Measurements from ENCODE around the gene PALM2AKAP2.

Gene PALM2AKAP2

GRCh38 chr9:109779711-109780452, at the start of gene PALM2AKAP2:
PALM2AKAP2 (plus strand) TSS chr9:109780198; CDS start chr9:109780489, 291 bp downstream.
- Histone ChIP-seq H3K9me3 (ENCODE audit: insufficient read depth, low read length) (no peaks in the 10 kb centered on the region; the same call in 1 of the 2 replicates), H3K36me3 (ENCODE audit: insufficient read depth, insufficient read length, low read length) (peaks cover 11% of the 10 kb centered on the region), H3K9ac (ENCODE audit: insufficient read length, low read depth) (peak within 1 kb of the TSS; percentile 84), H3K4me3 (ENCODE audit: insufficient read length, low read depth) (peak within 1 kb of the TSS; percentile 68), H3K4me1 (ENCODE audit: insufficient read depth, insufficient read length) (no peaks in the 10 kb centered on the region), H3K27me3 (ENCODE audit: insufficient read depth, insufficient read length) (peaks cover 7% of the 10 kb centered on the region)
- peak; percentile 66 for DNase-seq (ENCODE audit: low read depth, low spot score)
- no peak for TF ChIP-seq ZNF274 (IDR thresholded peaks at IDR 0.05; ENCODE audit: low read depth, low read length)
- no peak for TF ChIP-seq SUZ12 (IDR thresholded peaks at IDR 0.05; ENCODE audit: extremely low read depth, insufficient read depth, insufficient read length)
- no peak for TF ChIP-seq YY1 (IDR thresholded peaks at IDR 0.05; ENCODE audit: insufficient read depth, insufficient read length)

DNA sequence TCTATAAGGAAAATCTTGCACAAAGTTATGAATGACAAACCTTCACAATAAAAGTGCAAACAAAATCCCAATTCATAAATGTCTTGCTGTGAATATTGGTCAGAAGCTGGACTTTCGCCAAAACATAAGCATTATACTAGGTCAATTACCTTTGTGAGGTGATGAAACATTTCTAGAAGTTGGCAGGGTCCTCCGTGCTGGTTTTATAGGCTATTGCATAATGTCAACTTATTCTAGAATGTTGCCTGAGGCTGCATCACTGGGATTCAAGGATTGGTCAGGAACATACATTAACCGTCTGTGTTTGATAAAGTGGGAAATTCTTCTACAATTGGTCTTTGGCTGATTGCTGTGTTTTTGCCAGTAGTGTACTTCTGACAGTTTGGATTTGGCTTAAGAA, 49.8 kb upstream of the PALM2AKAP2 start:
- DNase-seq (ENCODE audit: low read depth, low spot score): no peak
- TF ChIP-seq SUZ12 (IDR thresholded peaks at IDR 0.05; ENCODE audit: extremely low read depth, insufficient read depth, insufficient read length) (no peak), YY1 (IDR thresholded peaks at IDR 0.05; ENCODE audit: insufficient read depth, insufficient read length) (no peak), ZNF274 (IDR thresholded peaks at IDR 0.05; ENCODE audit: low read depth, low read length) (no peak)
- Histone ChIP-seq H3K36me3 (ENCODE audit: insufficient read depth, insufficient read length, low read length) (no peaks in the 10 kb centered on the region), H3K4me1 (ENCODE audit: insufficient read depth, insufficient read length) (no peaks in the 10 kb centered on the region), H3K9ac (ENCODE audit: insufficient read length, low read depth) (no peak overlapping the region), H3K9me3 (ENCODE audit: insufficient read depth, low read length) (no peaks in the 10 kb centered on the region), H3K4me3 (ENCODE audit: insufficient read length, low read depth) (no peak overlapping the region), H3K27me3 (ENCODE audit: insufficient read depth, insufficient read length) (no peaks in the 10 kb centered on the region)

GRCh38 chr9:109733690-109734089, 46.3 kb upstream of the PALM2AKAP2 start:
- no peaks in the 10 kb centered on the region for H3K36me3 ChIP-seq (ENCODE audit: insufficient read depth, insufficient read length, low read length)
- no peaks in the 10 kb centered on the region for H3K9me3 ChIP-seq (ENCODE audit: insufficient read depth, low read length)
- no peak for DNase-seq (ENCODE audit: low read depth, low spot score)
- no peak overlapping the region for H3K9ac ChIP-seq (ENCODE audit: insufficient read length, low read depth)
- H3K4me3 ChIP-seq (ENCODE audit: insufficient read length, low read depth): no peak overlapping the region
- no peak for TF ChIP-seq SUZ12 (IDR thresholded peaks at IDR 0.05; ENCODE audit: extremely low read depth, insufficient read depth, insufficient read length)
- TF ChIP-seq YY1 (IDR thresholded peaks at IDR 0.05; ENCODE audit: insufficient read depth, insufficient read length): no peak
- TF ChIP-seq ZNF274 (IDR thresholded peaks at IDR 0.05; ENCODE audit: low read depth, low read length): no peak
- no peaks in the 10 kb centered on the region for H3K27me3 ChIP-seq (ENCODE audit: insufficient read depth, insufficient read length)
- no peaks in the 10 kb centered on the region for H3K4me1 ChIP-seq (ENCODE audit: insufficient read depth, insufficient read length)

- H3K36me3 ChIP-seq (ENCODE audit: insufficient read depth, insufficient read length, low read length): no peaks in the 10 kb centered on the region
- H3K4me1 ChIP-seq (ENCODE audit: insufficient read depth, insufficient read length): no peaks in the 10 kb centered on the region
- H3K27me3 ChIP-seq (ENCODE audit: insufficient read depth, insufficient read length): no peaks in the 10 kb centered on the region
- no peak overlapping the region for H3K9ac ChIP-seq (ENCODE audit: insufficient read length, low read depth)
- H3K4me3 ChIP-seq (ENCODE audit: insufficient read length, low read depth): no peak overlapping the region
- TF ChIP-seq ZNF274 (IDR thresholded peaks at IDR 0.05; ENCODE audit: low read depth, low read length) (no peak), SUZ12 (IDR thresholded peaks at IDR 0.05; ENCODE audit: extremely low read depth, insufficient read depth, insufficient read length) (no peak), YY1 (IDR thresholded peaks at IDR 0.05; ENCODE audit: insufficient read depth, insufficient read length) (no peak)
- no peak for DNase-seq (ENCODE audit: low read depth, low spot score)
- no peaks in the 10 kb centered on the region for H3K9me3 ChIP-seq (ENCODE audit: insufficient read depth, low read length)
Observed at GRCh38 chr9:109734814-109735213, 45.2 kb upstream of the PALM2AKAP2 start.

GRCh38 chr9:109735801-109736200, 44.2 kb upstream of the PALM2AKAP2 start:
- no peak overlapping the region for H3K4me3 ChIP-seq (ENCODE audit: insufficient read length, low read depth)
- no peak for DNase-seq (ENCODE audit: low read depth, low spot score)
- TF ChIP-seq ZNF274 (IDR thresholded peaks at IDR 0.05; ENCODE audit: low read depth, low read length) (no peak), YY1 (IDR thresholded peaks at IDR 0.05; ENCODE audit: insufficient read depth, insufficient read length) (no peak), SUZ12 (IDR thresholded peaks at IDR 0.05; ENCODE audit: extremely low read depth, insufficient read depth, insufficient read length) (no peak)
- H3K9ac ChIP-seq (ENCODE audit: insufficient read length, low read depth): no peak overlapping the region
- H3K4me1 ChIP-seq (ENCODE audit: insufficient read depth, insufficient read length): no peaks in the 10 kb centered on the region
- no peaks in the 10 kb centered on the region for H3K36me3 ChIP-seq (ENCODE audit: insufficient read depth, insufficient read length, low read length)
- H3K27me3 ChIP-seq (ENCODE audit: insufficient read depth, insufficient read length): no peaks in the 10 kb centered on the region
- H3K9me3 ChIP-seq (ENCODE audit: insufficient read depth, low read length): no peaks in the 10 kb centered on the region

DNA sequence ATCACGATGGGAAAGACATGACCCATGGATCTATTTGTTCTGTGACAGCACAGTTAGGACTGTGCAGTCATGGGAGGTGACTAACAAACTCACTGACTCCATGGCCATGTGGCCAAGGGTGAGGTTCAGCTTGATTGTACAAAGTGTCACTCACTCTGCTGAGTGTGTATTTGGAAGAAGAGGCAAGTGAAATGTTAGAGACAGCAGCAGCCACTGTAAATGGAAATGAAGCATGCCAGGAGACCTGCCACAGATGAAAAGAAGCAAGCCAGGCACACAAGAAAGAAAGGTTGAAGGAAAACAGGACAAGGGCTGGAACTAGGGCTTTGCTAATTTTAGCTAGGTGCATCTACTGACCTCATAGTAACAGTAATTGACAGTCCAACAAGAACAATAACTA, 42.7 kb upstream of the PALM2AKAP2 start:
- TF ChIP-seq SUZ12 (IDR thresholded peaks at IDR 0.05; ENCODE audit: extremely low read depth, insufficient read depth, insufficient read length) (no peak), YY1 (IDR thresholded peaks at IDR 0.05; ENCODE audit: insufficient read depth, insufficient read length) (no peak), ZNF274 (IDR thresholded peaks at IDR 0.05; ENCODE audit: low read depth, low read length) (no peak)
- DNase-seq (ENCODE audit: low read depth, low spot score): no peak

GRCh38 chr9:109739760-109740159, 40.2 kb upstream of the PALM2AKAP2 start:
- TF ChIP-seq YY1 (IDR thresholded peaks at IDR 0.05; ENCODE audit: insufficient read depth, insufficient read length): no peak
- TF ChIP-seq ZNF274 (IDR thresholded peaks at IDR 0.05; ENCODE audit: low read depth, low read length): no peak
- no peak for TF ChIP-seq SUZ12 (IDR thresholded peaks at IDR 0.05; ENCODE audit: extremely low read depth, insufficient read depth, insufficient read length)
- Histone ChIP-seq H3K9me3 (ENCODE audit: insufficient read depth, low read length) (no peaks in the 10 kb centered on the region), H3K36me3 (ENCODE audit: insufficient read depth, insufficient read length, low read length) (no peaks in the 10 kb centered on the region), H3K27me3 (ENCODE audit: insufficient read depth, insufficient read length) (no peaks in the 10 kb centered on the region), H3K4me3 (ENCODE audit: insufficient read length, low read depth) (no peak overlapping the region), H3K9ac (ENCODE audit: insufficient read length, low read depth) (no peak overlapping the region), H3K4me1 (ENCODE audit: insufficient read depth, insufficient read length) (no peaks in the 10 kb centered on the region)
- no peak for DNase-seq (ENCODE audit: low read depth, low spot score)

More for the DNA sequence above, 42.7 kb upstream of the PALM2AKAP2 start:
- no peak overlapping the region for H3K9ac ChIP-seq (ENCODE audit: insufficient read length, low read depth)
- H3K36me3 ChIP-seq (ENCODE audit: insufficient read depth, insufficient read length, low read length): no peaks in the 10 kb centered on the region
- no peaks in the 10 kb centered on the region for H3K4me1 ChIP-seq (ENCODE audit: insufficient read depth, insufficient read length)
- H3K27me3 ChIP-seq (ENCODE audit: insufficient read depth, insufficient read length): no peaks in the 10 kb centered on the region
- H3K4me3 ChIP-seq (ENCODE audit: insufficient read length, low read depth): no peak overlapping the region
- H3K9me3 ChIP-seq (ENCODE audit: insufficient read depth, low read length): no peaks in the 10 kb centered on the region

Measured in NT2/D1 (cell line).